ENCODE results near the gene HHATL.

The HHATL gene

GRCh38 chr3:42712344-42712648 lies 9.7 kb upstream of the HHATL start:
- no peak for DNase-seq

- DNase-seq, result no peak
Observed at GRCh38 chr3:42711491-42712343, 9.1 kb upstream of the HHATL start.

- no peak for DNase-seq
Observed at GRCh38 chr3:42710323-42711021, 7.9 kb upstream of the HHATL start.

GRCh38 chr3:42709621-42710020 lies 7.0 kb upstream of the HHATL start:
- no peak for DNase-seq

- no peak for DNase-seq
Observed at GRCh38 chr3:42708611-42709151, 6.1 kb upstream of the HHATL start.

- DNase-seq, result no peak
Observed at GRCh38 chr3:42707620-42708355, 5.2 kb upstream of the HHATL start.

- DNase-seq, result no peak
Observed at GRCh38 chr3:42706721-42707619, 4.4 kb upstream of the HHATL start.

GRCh38 chr3:42705962-42706585 lies 3.5 kb upstream of the HHATL start:
- DNase-seq, result no peak

GRCh38 chr3:42705058-42705767 lies 2.6 kb upstream of the HHATL start:
- no peak for DNase-seq

- DNase-seq, result no peak
Observed at GRCh38 chr3:42704136-42704841, 1.7 kb upstream of the HHATL start.

- no peak for DNase-seq
Observed at GRCh38 chr3:42703695-42704025, 1.1 kb upstream of the HHATL start.

GRCh38 chr3:42702982-42703694 lies 540 bp upstream of the HHATL start:
- no peak for DNase-seq

- no peak for DNase-seq
Observed at GRCh38 chr3:42701371-42702065, 1.1 kb downstream of the HHATL start.

GRCh38 chr3:42700366-42701288 lies 2.0 kb downstream of the HHATL start:
- DNase-seq, result no peak

- DNase-seq, result no peak
Observed at GRCh38 chr3:42699511-42699971, 3.1 kb downstream of the HHATL start.

GRCh38 chr3:42698911-42699230 lies 3.7 kb downstream of the HHATL start:
- no peak for DNase-seq

- DNase-seq, result no peak
Observed at GRCh38 chr3:42698216-42698910, 4.2 kb downstream of the HHATL start.
